Amniotic epithelial cell (primary cell): Measurements from ENCODE around the gene ADAMTS13.
"Not testable (repeated sequence)": the region's sequence is repeated elsewhere in the genome, so short reads cannot be mapped to it uniquely, and the experiment has no call there.

Source experiments
- DNase-seq: peaks from one replicate; pipeline ENCODE4 v3.0.0-alpha.2; 2010; ENCODE audit warnings: low read depth

Gene ADAMTS13

DNA sequence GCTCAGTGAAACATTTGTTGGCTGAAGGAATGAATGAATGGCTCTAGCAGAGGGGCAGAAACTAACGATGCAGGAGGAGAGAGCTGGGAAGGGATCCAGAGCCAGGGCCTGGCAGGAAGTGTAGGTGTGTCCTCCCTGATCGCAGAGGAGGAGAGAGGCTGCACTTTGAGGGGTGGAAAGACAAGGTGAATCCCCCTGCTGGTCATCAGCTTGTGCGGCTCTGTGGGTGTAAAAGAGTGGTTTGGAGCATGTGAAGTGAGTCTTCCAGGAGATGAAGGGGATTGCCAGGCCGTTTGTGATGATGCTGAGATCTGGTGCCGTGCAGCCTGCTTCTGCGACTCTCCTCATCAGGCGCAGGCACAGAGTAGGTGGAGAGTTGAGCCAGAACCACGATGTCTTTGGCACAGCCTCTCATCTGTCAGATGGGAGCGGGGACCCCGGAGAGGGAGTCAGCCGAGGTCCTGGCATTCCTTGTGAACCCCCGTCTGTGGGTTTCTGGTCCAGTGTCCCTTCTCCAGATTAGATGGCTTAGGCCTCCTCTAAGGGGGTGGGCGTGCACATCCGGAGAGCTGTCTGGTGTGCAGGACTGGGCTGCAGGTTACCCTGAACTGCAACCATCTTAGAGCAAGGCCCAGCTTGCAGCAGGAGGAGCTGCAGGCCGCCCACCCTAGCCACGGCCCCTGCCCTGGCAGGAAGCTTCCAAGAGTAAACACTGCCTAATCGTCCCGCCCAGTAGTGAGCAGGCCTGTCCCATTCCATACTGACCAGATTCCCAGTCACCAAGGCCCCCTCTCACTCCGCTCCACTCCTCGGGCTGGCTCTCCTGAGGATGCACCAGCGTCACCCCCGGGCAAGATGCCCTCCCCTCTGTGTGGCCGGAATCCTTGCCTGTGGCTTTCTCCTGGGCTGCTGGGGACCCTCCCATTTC lies at the start of gene ADAMTS13:
ADAMTS13 (plus strand) TSS at position 753 of the 928 bp plus-strand sequence; CDS start at position 830, 77 bp downstream.
- DNase-seq, result no peak

DNA sequence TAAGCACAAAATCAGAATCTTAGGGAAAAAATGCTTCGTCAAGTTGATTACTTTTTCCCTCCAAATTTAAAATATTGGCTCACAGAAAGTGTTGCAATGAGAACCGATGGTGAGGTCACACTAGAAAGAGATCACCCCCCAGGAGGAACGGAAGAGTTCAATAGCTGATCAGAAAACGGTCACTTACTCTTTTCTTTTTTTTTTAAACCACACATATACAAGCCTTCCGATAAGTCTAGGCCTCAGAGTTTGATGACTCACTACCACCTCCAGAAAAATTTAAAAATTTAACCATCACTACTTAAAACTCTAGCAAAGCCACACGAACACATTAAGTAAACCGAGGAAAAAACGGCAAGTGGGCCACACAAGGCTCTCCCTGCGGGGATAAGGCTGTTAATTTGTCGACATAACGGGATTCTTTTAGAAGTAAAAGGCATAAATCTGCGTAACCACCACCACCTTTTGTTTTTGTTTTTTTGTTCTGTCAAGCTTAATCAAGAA lies 47.5 kb upstream of the ADAMTS13 start:
- peak; percentile 58 for DNase-seq

- peak; percentile 51 for DNase-seq
Observed at GRCh38 chr9:133375116-133375723, 46.9 kb upstream of the ADAMTS13 start.

- DNase-seq, result peak; percentile 94
Observed at GRCh38 chr9:133375724-133376654, 46.2 kb upstream of the ADAMTS13 start, which contains the start of the genes STKLD1 and SURF4. Gene STKLD1 (plus strand): TSS chr9:133376366. CDS start chr9:133376474, 108 bp downstream. Gene SURF4 (minus strand): TSS chr9:133376060. CDS start chr9:133375969, 91 bp downstream.

GRCh38 chr9:133377280-133377679 lies 44.9 kb upstream of the ADAMTS13 start:
- DNase-seq, result not testable (repeated sequence)

DNA sequence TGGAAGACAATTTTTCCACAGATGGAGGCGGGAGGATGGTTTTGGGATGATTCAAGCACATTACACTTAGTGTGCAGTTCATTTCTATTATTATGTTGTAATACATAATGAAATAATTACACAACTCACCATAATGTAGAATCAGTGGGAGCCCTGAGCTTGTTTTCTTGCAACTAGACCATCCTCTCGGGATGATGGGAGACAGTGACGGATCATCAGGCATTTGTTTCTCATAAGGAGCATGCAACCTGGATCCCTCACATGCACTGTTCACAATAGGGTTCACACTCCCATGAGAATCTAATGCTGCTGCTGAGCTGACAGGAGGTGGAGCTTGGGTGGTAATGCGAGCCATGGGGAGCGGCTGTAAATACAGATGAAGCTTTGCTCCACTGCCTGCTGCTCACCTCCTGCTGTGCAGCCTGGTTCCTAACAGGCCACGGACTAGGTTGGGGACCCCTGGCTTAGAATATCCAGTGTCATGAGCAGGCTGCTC lies 44.4 kb upstream of the ADAMTS13 start:
- DNase-seq, result peak; percentile 81

GRCh38 chr9:133378408-133378962 lies 43.7 kb upstream of the ADAMTS13 start:
- DNase-seq, result no peak

- no peak for DNase-seq
Observed at GRCh38 chr9:133379153-133380086, 42.7 kb upstream of the ADAMTS13 start.

- no peak for DNase-seq
Observed at GRCh38 chr9:133380734-133381133, 41.4 kb upstream of the ADAMTS13 start.

DNA sequence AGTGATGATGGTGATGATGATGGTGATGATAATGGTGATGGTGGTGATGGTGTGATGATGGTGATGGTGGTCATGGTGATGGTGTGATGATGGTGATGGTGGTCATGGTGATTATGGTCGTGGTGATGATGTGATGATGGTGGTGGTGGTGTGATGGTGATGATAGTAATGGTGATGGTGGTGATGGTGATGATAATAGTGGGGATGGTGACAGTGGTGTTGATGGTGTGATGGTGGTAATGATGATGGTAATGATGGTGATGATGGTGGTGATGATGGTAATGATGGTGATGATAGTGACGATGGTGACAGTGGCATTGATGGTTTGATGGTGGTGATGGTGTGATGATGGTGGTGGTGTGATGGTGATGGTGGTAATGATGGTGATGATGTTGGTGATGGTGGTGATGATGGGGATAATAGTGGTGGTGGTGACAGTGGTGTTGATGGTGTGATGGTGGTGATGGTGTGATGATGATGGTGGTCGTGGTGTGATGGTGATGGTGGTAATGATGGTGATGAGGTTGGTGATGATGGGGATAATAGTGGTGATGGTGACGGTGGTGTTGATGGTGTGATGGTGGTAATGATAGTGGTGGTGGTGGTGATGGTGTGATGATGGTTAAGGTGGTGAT lies 39.5 kb upstream of the ADAMTS13 start:
- no peak for DNase-seq

DNA sequence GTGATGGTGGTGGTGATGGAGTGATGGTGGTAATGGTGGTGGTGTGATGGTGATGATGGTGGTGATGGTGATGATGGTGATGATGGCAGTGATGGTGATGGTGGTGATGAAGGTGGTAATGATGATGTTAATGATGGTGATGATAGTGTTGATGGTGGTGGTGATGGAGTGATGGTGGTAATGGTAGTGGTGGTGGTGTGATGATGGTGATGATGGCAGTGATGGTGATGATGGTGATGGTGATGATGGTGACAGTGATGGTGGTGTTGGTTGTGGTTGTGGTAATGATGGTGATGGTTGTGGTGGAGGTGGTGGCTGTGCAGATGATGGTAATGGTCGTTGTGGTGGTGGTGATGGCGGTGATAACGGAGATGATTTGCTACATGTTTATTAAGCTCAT lies 38.7 kb upstream of the ADAMTS13 start:
- no peak for DNase-seq

DNA sequence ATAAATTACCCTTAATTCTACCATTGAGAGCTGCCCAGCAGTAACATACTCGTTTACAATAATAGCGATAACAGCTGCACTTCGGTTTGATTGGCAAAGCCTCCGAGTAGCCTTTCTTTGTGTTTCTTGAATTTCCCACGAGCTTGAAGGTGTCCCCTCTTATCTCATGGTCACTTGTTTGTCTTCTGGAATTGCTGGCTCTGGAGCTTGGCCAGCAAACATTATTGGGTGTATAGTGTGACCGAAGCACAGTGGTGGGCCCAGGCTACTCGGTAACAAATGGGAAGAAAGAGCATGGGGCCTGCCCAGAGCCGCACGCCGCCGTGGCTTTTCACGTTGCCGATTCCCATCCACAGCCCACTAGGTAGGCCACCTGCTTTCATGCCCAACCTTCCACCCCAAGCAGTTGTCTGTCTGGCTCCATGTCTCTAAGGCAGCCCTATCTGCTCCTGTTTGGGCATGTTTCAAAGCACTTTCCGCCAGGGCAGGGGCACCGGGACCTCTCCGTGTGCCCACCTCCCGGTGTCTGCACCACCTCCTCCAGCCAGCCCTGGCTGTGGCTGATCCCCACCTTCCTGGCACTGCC lies 37.3 kb upstream of the ADAMTS13 start:
- no peak for DNase-seq

GRCh38 chr9:133385452-133385851 lies 36.7 kb upstream of the ADAMTS13 start:
- no peak for DNase-seq

GRCh38 chr9:133386338-133386737 lies 35.8 kb upstream of the ADAMTS13 start:
- DNase-seq, result no peak

GRCh38 chr9:133387680-133388079 lies 34.5 kb upstream of the ADAMTS13 start:
- DNase-seq, result no peak

- DNase-seq, result no peak
Observed at GRCh38 chr9:133389025-133389557, 33.1 kb upstream of the ADAMTS13 start.

- no peak for DNase-seq
Observed at GRCh38 chr9:133389562-133389961, 32.6 kb upstream of the ADAMTS13 start.

DNA sequence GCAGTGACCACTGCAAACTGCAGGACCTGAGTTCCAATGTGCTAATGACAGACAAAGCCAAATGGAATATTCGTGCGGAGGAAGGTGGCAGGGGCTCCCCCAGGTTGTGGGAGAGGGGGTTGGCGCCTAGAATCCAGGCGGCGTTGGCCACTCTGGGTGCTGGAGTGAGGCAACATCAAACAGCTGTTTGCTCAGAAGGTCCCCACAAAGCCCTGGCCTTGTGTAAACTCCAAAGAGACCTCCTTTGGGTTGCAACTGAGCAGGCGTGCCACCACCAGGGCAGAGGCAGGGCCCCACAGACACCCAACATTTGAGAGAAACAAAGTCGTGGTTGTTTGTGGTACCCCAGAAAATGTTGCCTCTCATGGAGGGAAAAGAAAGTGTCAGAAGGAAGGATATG lies 31.5 kb upstream of the ADAMTS13 start:
- no peak for DNase-seq

- not testable (repeated sequence) for DNase-seq
Observed at GRCh38 chr9:133391449-133391848, 30.7 kb upstream of the ADAMTS13 start.
